Gastroesophageal sphincter (tissue), 4 donors: ENCODE measurements around the gene ARHGAP6. TPM values are rescaled to one million over a fixed set of nuclear protein-coding genes. Genes with fewer than 3 reads are reported as not detected.

ENCODE experiments used
- ATAC-seq: fragments of 150-250 bp; one replicate; pipeline ENCODE4 v1.9.1; 2016; ENCODE audit warnings: mild to moderate bottlenecking, moderate library complexity
- H3K27ac ChIP-seq, 4 donors: fragments of 200-600 bp; sonication (generic) in 3 of 4; 1 replicate in 3 of 4; 2 replicates in 1 of 4; pipeline ENCODE4 v1.5.1; 2016 to 2019
- H3K27me3 ChIP-seq: fragments of 200-600 bp; sonication (generic); one replicate; pipeline ENCODE4 v1.5.1; 2019
- H3K36me3 ChIP-seq, 2 donors: fragments of 200-600 bp; sonication (generic); one replicate each; pipeline ENCODE4 v1.5.1; 2019; ENCODE audit warnings: control low read depth in 1 of 2
- H3K4me1 ChIP-seq, 3 donors: fragments of 200-600 bp; sonication (generic); 1 replicate in 2 of 3; 2 replicates in 1 of 3; pipeline ENCODE4 v1.5.1; 2016 to 2019; ENCODE audit warnings: control low read depth in 2 of 3
- H3K4me3 ChIP-seq, 2 donors: fragments of 200-600 bp; sonication (generic); one replicate each; pipeline ENCODE4 v1.5.1; 2019; ENCODE audit warnings: mild to moderate bottlenecking in 1 of 2, moderate library complexity in 1 of 2
- H3K9me3 ChIP-seq, 3 donors: fragments of 200-600 bp; sonication (generic); one replicate each; pipeline ENCODE4 v1.5.1; 2017 to 2019; ENCODE audit warnings: control low read depth in 2 of 3
- EP300 ChIP-seq: sonication (generic); formaldehyde crosslinking; IDR thresholded peaks from one replicate; pipeline ENCODE4 v1.6.1; 2017; ENCODE audit warnings: antibody characterized with exemption, mild to moderate bottlenecking
- POLR2A ChIP-seq, 2 donors: fragments of 450-650 bp; IDR thresholded peaks; one replicate each; pipeline ENCODE4 v1.6.1; 2017; ENCODE audit warnings: antibody characterized with exemption in 2 of 2, mild to moderate bottlenecking in 2 of 2, moderate library complexity in 1 of 2
- POLR2AphosphoS5 ChIP-seq: sonication (generic); formaldehyde crosslinking; IDR thresholded peaks from one replicate; pipeline ENCODE4 v1.6.1; 2017; ENCODE audit warnings: antibody characterized with exemption
- WGBS, 2 donors: methylation state at CpG; one replicate each; pipeline ENCODE4 v1.1.5; 2018; ENCODE audit warnings: low coverage in 1 of 2; 5-methylcytosine and 5-hydroxymethylcytosine counted together
- total RNA-seq, 4 donors: library from RNA; depleted of rRNA; stranded (reverse); fragments of >200 nt; gene quantifications; one replicate each; pipeline ENCODE4 v1.1.0, GENCODE V29; 2016
- TF ChIP-seq, protein P1 (sequence below), 4 experiments: fragments of 200-600 bp in 2 of 4; fragments of 450-650 bp in 2 of 4; sonication (generic) in 1 of 4; IDR thresholded peaks; one replicate each; pipeline ENCODE4 v1.5.1; 2017 to 2019; ENCODE audit warnings: antibody characterized with exemption in 4 of 4, mild to moderate bottlenecking in 2 of 4, moderate library complexity in 2 of 4

Gene ARHGAP6
- total RNA-seq, 4 donors from 2014 or later: 25.2 to 35.1 (median 31.8) TPM

DNA sequence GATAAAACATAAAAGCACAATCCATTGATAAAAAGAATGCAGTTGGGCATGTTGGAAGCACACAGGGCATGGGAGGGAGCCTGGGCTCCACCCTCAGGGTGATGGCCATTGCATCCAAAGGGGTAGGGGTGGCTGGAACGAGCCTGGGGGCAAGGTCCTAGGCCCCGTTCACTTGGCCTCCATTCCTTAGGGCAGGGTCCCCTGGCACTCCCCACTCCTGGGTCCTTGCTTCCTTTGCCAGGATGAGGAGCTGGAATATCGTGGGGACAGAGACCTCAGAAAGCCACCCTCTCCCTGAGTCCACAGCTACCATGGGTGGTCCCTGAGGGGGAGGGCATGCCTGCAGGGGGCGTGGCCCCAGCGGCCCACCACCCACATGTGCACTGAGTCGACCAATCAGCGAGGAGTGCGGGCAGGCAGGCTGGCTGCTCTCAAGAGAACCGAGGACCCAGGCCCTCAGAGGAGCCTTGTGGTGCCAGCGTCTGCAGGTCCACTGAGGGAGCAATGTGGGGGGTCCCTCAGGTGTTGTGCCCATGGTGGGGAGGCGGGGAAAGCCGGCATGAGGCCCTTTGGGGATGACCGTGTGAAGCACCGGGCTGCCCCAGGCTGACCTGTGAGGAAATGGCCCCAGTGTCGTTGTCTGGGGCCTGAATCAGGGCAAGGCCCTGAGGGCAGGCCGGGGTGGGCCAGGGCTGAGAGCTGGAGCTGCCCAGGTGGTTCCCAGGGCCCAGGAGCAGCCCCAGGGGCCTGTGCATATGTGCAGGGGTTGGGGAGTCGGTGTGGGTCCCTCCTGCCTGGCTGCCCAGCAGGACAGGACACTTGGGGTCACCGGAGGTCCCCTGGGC is 451.2 kb downstream of the ARHGAP6 start:
- ATAC-seq: no peak
- H3K4me1 ChIP-seq: peaks cover 0 to 5% (median 0%) of the 10 kb centered on the region in 3 donors
- no peaks in the 10 kb centered on the region for H3K27me3 ChIP-seq
- no peak overlapping the region for H3K27ac ChIP-seq
- no peaks in the 10 kb centered on the region for H3K9me3 ChIP-seq
- no peaks in the 10 kb centered on the region for H3K36me3 ChIP-seq
- WGBS, 2 donors: 100% methylated on average over 5 of the region's 18 CpGs; no CpG with 5 or more reads in 1 of the 2 donors
- H3K4me3 ChIP-seq: no peak overlapping the region
- TF ChIP-seq, protein P1, sequence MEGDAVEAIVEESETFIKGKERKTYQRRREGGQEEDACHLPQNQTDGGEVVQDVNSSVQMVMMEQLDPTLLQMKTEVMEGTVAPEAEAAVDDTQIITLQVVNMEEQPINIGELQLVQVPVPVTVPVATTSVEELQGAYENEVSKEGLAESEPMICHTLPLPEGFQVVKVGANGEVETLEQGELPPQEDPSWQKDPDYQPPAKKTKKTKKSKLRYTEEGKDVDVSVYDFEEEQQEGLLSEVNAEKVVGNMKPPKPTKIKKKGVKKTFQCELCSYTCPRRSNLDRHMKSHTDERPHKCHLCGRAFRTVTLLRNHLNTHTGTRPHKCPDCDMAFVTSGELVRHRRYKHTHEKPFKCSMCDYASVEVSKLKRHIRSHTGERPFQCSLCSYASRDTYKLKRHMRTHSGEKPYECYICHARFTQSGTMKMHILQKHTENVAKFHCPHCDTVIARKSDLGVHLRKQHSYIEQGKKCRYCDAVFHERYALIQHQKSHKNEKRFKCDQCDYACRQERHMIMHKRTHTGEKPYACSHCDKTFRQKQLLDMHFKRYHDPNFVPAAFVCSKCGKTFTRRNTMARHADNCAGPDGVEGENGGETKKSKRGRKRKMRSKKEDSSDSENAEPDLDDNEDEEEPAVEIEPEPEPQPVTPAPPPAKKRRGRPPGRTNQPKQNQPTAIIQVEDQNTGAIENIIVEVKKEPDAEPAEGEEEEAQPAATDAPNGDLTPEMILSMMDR (IDR thresholded peaks at IDR 0.05): no peak
- TF ChIP-seq POLR2AphosphoS5: no peak
- TF ChIP-seq POLR2A (IDR thresholded peaks at IDR 0.05): no peak
- no peak for TF ChIP-seq EP300

DNA sequence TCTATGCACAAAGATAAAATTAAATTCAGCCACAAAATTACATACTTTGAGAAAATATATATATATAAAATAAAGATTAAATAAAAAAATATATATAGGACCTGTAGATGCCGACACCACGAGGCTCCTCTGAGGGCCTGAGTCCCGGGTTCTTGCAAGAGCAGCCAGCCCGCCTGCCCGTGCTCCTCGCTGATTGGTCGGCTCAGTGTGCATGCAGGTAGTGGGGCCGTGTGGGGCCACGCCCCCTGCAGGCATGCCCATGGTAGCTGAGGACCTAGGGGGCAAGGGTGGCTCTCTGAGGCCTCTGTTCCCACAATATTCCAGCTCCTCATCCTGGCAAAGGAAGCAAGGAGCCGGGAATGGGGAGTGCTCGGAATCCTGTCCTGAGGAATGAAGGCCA is 453.0 kb downstream of the ARHGAP6 start:
- peaks cover 0 to 9% (median 0%) of the 10 kb centered on the region in 3 donors for H3K4me1 ChIP-seq
- H3K36me3 ChIP-seq: no peaks in the 10 kb centered on the region
- H3K9me3 ChIP-seq: no peaks in the 10 kb centered on the region
- no peak for ATAC-seq
- TF ChIP-seq EP300: no peak
- TF ChIP-seq, protein P1 (IDR thresholded peaks at IDR 0.05): no peak
- no peak for TF ChIP-seq POLR2AphosphoS5
- TF ChIP-seq POLR2A (IDR thresholded peaks at IDR 0.05): no peak
- 67 to 94% methylated on average over 1 to 2 of the region's 11 CpGs for WGBS, 2 donors
- no peaks in the 10 kb centered on the region for H3K27me3 ChIP-seq
- no peak overlapping the region for H3K4me3 ChIP-seq
- no peak overlapping the region for H3K27ac ChIP-seq

DNA sequence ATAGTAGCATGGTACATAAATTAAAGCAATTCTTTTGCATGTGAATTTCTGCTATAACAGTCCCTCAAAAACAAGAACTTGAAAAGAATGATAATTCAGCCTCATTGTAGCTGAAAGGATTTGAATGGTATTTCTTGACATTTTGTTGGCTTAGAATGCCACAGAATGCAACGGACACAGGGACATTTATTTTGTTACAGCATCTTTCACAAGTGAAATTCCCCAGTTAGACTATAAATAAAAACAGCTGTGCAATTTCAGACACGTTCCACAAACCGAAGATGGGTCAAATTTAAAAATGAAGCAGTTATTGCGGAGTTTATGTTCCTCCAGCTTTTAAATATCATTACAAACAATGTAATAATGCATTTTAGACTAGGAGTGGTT is 455.3 kb downstream of the ARHGAP6 start:
- H3K4me3 ChIP-seq: no peak overlapping the region
- WGBS, 2 donors: 10 to 36% methylated on average over 4 of the region's 4 CpGs
- H3K27me3 ChIP-seq: no peaks in the 10 kb centered on the region
- H3K4me1 ChIP-seq: peaks cover 0 to 9% (median 0%) of the 10 kb centered on the region in 3 donors
- no peaks in the 10 kb centered on the region for H3K9me3 ChIP-seq
- peak; percentile 16 for TF ChIP-seq POLR2AphosphoS5
- TF ChIP-seq POLR2A (IDR thresholded peaks at IDR 0.05): no peak
- no peak overlapping the region for H3K27ac ChIP-seq
- no peak for ATAC-seq
- H3K36me3 ChIP-seq: no peaks in the 10 kb centered on the region

DNA sequence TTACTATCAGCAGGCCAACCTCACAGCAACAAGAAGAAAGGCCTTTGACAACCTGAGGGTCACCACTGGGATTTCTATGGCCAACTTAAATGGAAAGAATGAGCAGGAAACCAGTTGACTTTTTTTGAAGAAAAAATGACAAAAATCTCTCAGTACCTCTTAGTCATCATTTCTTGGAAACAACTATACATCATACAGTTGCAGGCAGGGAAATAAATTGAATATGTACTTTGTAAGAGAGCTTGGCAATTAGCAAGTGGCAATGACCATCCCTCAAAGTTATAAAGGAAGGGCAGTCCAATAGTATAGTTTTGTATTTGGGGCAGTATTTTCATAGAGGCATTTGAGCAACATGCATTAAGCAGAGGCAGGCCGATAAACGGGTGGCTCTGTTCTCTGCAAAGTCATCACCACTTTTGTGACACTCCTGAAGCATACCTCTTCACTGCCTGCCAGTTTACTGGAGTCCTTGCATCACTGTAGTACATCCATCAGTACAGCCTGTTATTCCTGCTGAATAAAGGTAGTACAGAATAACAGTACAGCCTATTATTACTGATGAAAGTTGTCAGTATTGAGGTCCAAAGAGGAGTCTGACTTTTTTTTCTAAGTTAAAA is 455.8 kb downstream of the ARHGAP6 start:
- Histone ChIP-seq H3K27me3 (no peaks in the 10 kb centered on the region), H3K27ac (no peak overlapping the region), H3K4me1 (peaks cover 0 to 9% (median 0%) of the 10 kb centered on the region in 3 donors), H3K36me3 (no peaks in the 10 kb centered on the region), H3K4me3 (no peak overlapping the region), H3K9me3 (no peaks in the 10 kb centered on the region)
- 54 to 74% methylated on average over 2 of the region's 2 CpGs for WGBS, 2 donors
- TF ChIP-seq EP300: no peak
- TF ChIP-seq, protein P1 (IDR thresholded peaks at IDR 0.05): no peak
- no peak for TF ChIP-seq POLR2A (IDR thresholded peaks at IDR 0.05)
- no peak for TF ChIP-seq POLR2AphosphoS5
- no peak for ATAC-seq

DNA sequence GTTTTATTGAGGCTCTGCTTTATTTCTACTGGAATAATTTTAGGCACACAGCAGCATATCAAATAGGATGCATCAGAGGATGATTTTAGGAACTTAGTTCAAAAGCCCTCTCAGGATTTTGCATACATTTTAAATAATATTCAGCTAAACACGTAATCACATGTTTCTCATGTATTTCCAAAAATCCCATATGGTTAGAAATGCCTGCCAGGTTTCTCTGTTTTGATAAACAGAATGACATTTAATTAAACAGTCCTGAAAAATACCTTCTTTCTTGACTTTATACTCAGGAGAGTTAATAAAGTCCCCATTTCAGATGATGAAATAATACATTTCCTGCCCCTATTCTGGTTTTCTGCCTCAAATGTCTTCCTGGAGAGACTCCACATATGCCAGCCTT is 459.0 kb downstream of the ARHGAP6 start:
- WGBS, 2 donors: 40 to 83% methylated on average over 1 of the region's 1 CpG
- TF ChIP-seq, protein P1 (IDR thresholded peaks at IDR 0.05): no peak
- TF ChIP-seq EP300 (no peak), POLR2A (IDR thresholded peaks at IDR 0.05) (no peak), POLR2AphosphoS5 (no peak)
- ATAC-seq: no peak
- H3K4me3 ChIP-seq: no peak overlapping the region
- no peaks in the 10 kb centered on the region for H3K36me3 ChIP-seq
- no peaks in the 10 kb centered on the region for H3K27me3 ChIP-seq
- no peak overlapping the region for H3K27ac ChIP-seq
- H3K9me3 ChIP-seq: no peaks in the 10 kb centered on the region
- peaks cover 0 to 9% (median 0%) of the 10 kb centered on the region in 3 donors for H3K4me1 ChIP-seq
